HCT116 (cell line): ENCODE measurements around the gene PLSCR1. TPM values are rescaled to one million over a fixed set of nuclear protein-coding genes. Genes with fewer than 3 reads are reported as not detected.

Experiments
- ATAC-seq: fragments of 200-7000 bp; cut with Tn5 transposase; 2 replicates; pipeline ENCODE4 v1.9.1; 2020; ENCODE audit warnings: mild to moderate bottlenecking, moderate library complexity
- BruUV-seq: library from RNA; stranded (reverse); fragments of 400-500 nt; replicated peaks from 2 replicates; lab custom pipeline; 2021; lab: Mats Ljungman, UMichigan
- CTCF ChIA-PET: fragments of 300-600 bp; sonication (Branson Sonifier 250); formaldehyde crosslinking; loops from one replicate; lab custom pipeline; 2021; ENCODE audit warnings: antibody characterized with exemption; lab: Charles Lee
- POLR2A ChIA-PET: fragments of 300-600, 350-600 bp; sonication (Branson Sonifier 250); formaldehyde crosslinking; loops from one replicate; lab custom pipeline; 2021; ENCODE audit warnings: antibody characterized with exemption; lab: Charles Lee
- RAD21 ChIA-PET, 2 experiments: fragments of 300-600 bp; sonication (Branson Sonifier 250); formaldehyde crosslinking; loops; one replicate each; lab custom pipeline; 2023; ENCODE audit warnings: low total read pairs in 2 of 2; ENCODE audit not compliant: uncharacterized antibody in 2 of 2, unreplicated experiment in 2 of 2, low non-redundant PET in 1 of 2; lab: Charles Lee
- DNase-seq: peaks from one replicate; pipeline ENCODE4 v3.0.0-alpha.2; 2010; ENCODE audit warnings: low read depth, low spot score
- H2AFZ ChIP-seq: fragments of 200-600 bp; shearing (Covaris generic), sonication (generic); 2 replicates; pipeline ENCODE4 v1.6.1; 2017; ENCODE audit warnings: low read depth, mixed run types, mixed read lengths, antibody characterized with exemption, low read length; ENCODE audit not compliant: poor library complexity, severe bottlenecking
- H3K27ac ChIP-seq: 2 replicates; pipeline ENCODE4 v1.5.1; 2012; ENCODE audit warnings: low read depth, low read length
- H3K27me3 ChIP-seq: fragments of 200-600 bp; sonication (generic); 2 replicates; pipeline ENCODE4 v1.6.1; 2016; ENCODE audit warnings: mixed run types, low read length, mixed read lengths; ENCODE audit not compliant: insufficient read depth
- H3K36me3 ChIP-seq, 2 experiments: fragments of 200-500 bp in 1 of 2; fragments of 200-600 bp in 1 of 2; sonication (Bioruptor generic) in 1 of 2; sonication (generic) in 1 of 2; 2 replicates each; pipeline versions ENCODE4 v1.5.1 to v1.6.1; 2014 to 2016; ENCODE audit warnings: low read length in 2 of 2, inconsistent platforms in 1 of 2, mixed read lengths in 1 of 2, mixed run types in 1 of 2; ENCODE audit not compliant: insufficient read depth in 2 of 2, control insufficient read depth in 1 of 2
- H3K4me1 ChIP-seq, 2 experiments: fragments of 200-600 bp in 1 of 2; sonication (generic) in 1 of 2; 2 replicates each; pipeline versions ENCODE4 v1.5.1 to v1.6.1; 2012 to 2017; ENCODE audit warnings: low read length in 2 of 2, inconsistent platforms in 1 of 2, mild to moderate bottlenecking in 1 of 2, mixed read lengths in 1 of 2, mixed run types in 1 of 2, moderate library complexity in 1 of 2; ENCODE audit not compliant: insufficient read depth in 2 of 2, control insufficient read depth in 1 of 2
- H3K4me2 ChIP-seq: fragments of 200-600 bp; sonication (generic); 2 replicates; pipeline ENCODE4 v1.6.1; 2017; ENCODE audit warnings: mixed run types, low read length, mixed read lengths
- H3K4me3 ChIP-seq, 2 experiments: fragments of 200-600 bp in 1 of 2; sonication (generic) in 1 of 2; replicated peaks in 1 of 2; 2 replicates each; pipeline ENCODE4 v1.5.1; 2011 to 2016; ENCODE audit warnings: low read length in 2 of 2, control low read depth in 1 of 2, low read depth in 1 of 2, mild to moderate bottlenecking in 1 of 2, mixed read lengths in 1 of 2, mixed run types in 1 of 2
- H3K79me2 ChIP-seq: fragments of 200-600 bp; sonication (generic); 2 replicates; pipeline ENCODE4 v1.6.1; 2017; ENCODE audit warnings: mild to moderate bottlenecking, mixed run types, low read length, moderate library complexity, mixed read lengths; ENCODE audit not compliant: insufficient read depth
- H3K9ac ChIP-seq: fragments of 200-600 bp; sonication (generic); 2 replicates; pipeline ENCODE4 v1.6.1; 2016; ENCODE audit warnings: low read length, mixed read lengths
- H3K9me2 ChIP-seq: fragments of 200-600 bp; sonication (generic), shearing (Covaris generic); 2 replicates; pipeline ENCODE4 v1.6.1; 2017; ENCODE audit warnings: mixed run types, mild to moderate bottlenecking, moderate library complexity; ENCODE audit not compliant: insufficient read depth
- H3K9me3 ChIP-seq, 2 experiments: fragments of 200-500 bp in 1 of 2; fragments of 200-600 bp in 1 of 2; sonication (Bioruptor generic) in 1 of 2; sonication (generic) in 1 of 2; 2 replicates each; pipeline ENCODE4 v1.6.1; 2014 to 2017; ENCODE audit warnings: low read length in 2 of 2, mixed read lengths in 2 of 2, inconsistent platforms in 1 of 2, low read depth in 1 of 2, mild to moderate bottlenecking in 1 of 2, mixed run types in 1 of 2, moderate library complexity in 1 of 2; ENCODE audit not compliant: control insufficient read depth in 1 of 2, insufficient read depth in 1 of 2
- H4K20me1 ChIP-seq: fragments of 200-600 bp; sonication (generic), shearing (Covaris generic); 2 replicates; pipeline ENCODE4 v1.6.1; 2017; ENCODE audit warnings: mixed run types, mild to moderate bottlenecking, moderate library complexity; ENCODE audit not compliant: insufficient read depth
- ELF1 ChIP-seq: IDR thresholded peaks from 2 replicates; pipeline ENCODE4 v1.6.1; 2012; ENCODE audit warnings: low read depth, borderline replicate concordance
- EZH2 ChIP-seq: fragments of 200-600 bp; sonication (generic); IDR thresholded peaks from 2 replicates; pipeline ENCODE4 v1.6.1; 2017; ENCODE audit warnings: antibody characterized with exemption, mixed run types
- FOSL1 ChIP-seq: IDR thresholded peaks from 2 replicates; pipeline ENCODE4 v1.6.1; 2012; ENCODE audit warnings: low read depth
- JUND ChIP-seq: IDR thresholded peaks from 2 replicates; pipeline ENCODE4 v1.6.1; 2012
- RAD21 ChIP-seq: IDR thresholded peaks from 2 replicates; pipeline ENCODE4 v1.6.1; 2012; ENCODE audit warnings: low read depth, mild to moderate bottlenecking
- SIN3A ChIP-seq: IDR thresholded peaks from 2 replicates; pipeline ENCODE4 v1.6.1; 2012; ENCODE audit warnings: low read depth
- SP1 ChIP-seq: IDR thresholded peaks from 2 replicates; pipeline ENCODE4 v1.6.1; 2012; ENCODE audit warnings: low read depth
- SRF ChIP-seq: IDR thresholded peaks from 2 replicates; pipeline ENCODE4 v1.6.1; 2012; ENCODE audit warnings: low read depth
- TCF7L2 ChIP-seq: IDR thresholded peaks from 2 replicates; pipeline ENCODE4 v1.7.0; 2011; ENCODE audit warnings: borderline replicate concordance, inconsistent platforms; ENCODE audit not compliant: insufficient read depth, insufficient read length; ENCODE audit errors: extremely low read depth
- YY1 ChIP-seq: IDR thresholded peaks from 2 replicates; pipeline ENCODE4 v1.6.1; 2011; ENCODE audit warnings: low read length, low read depth, moderate library complexity, mild to moderate bottlenecking; ENCODE audit not compliant: insufficient replicate concordance; ENCODE audit errors: extremely low read depth
- intact Hi-C: fragments of 100-400 bp; cut with micrococcal nuclease; formaldehyde crosslinking; loops from 2 replicates; pipeline ENCODE4 v1.10.0; 2022
- total RNA-seq: library from RNA; stranded (reverse); gene quantifications from one replicate; pipeline ENCODE4 v1.2.1, GENCODE V29; 2021; ENCODE audit not compliant: unreplicated experiment
- TF ChIP-seq, protein P1 (sequence below): IDR thresholded peaks from 2 replicates; pipeline ENCODE4 v1.6.1; 2012; ENCODE audit warnings: low read depth
- TF ChIP-seq, protein P2 (sequence below): IDR thresholded peaks from 2 replicates; pipeline ENCODE4 v1.6.1; 2012
- TF ChIP-seq, protein P3 (sequence below): IDR thresholded peaks from 2 replicates; pipeline ENCODE4 v1.6.1; 2012

The PLSCR1 gene
- total RNA-seq, 1 experiment from 2014 or later = 44.2 TPM

DNA sequence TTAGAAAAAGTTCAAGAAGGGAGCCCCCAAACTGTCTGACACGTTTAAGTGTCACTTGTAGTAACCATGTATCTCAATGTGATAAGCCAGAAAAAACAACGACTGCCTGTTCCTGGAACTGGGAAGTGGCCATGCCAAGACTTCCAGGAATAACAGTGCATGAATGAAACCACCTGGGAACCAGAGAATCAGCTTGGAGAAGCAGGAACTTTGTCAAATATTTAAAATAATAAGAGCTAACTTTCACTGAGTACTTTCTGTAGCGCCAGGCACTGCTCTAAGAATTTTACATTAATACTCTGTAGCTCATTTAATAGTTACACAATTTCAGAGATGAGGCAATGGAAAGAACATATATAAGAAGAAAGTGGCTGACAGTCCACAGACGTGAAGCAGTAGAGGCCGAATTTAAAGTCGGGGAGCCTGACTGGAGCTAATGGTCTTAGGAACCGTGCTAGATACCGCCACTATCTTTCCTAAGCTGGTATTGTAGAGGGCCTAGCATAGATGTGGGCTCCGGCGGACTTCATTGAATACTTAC lies 876 bp downstream of the PLSCR1 start:
- TF ChIP-seq, protein P1, sequence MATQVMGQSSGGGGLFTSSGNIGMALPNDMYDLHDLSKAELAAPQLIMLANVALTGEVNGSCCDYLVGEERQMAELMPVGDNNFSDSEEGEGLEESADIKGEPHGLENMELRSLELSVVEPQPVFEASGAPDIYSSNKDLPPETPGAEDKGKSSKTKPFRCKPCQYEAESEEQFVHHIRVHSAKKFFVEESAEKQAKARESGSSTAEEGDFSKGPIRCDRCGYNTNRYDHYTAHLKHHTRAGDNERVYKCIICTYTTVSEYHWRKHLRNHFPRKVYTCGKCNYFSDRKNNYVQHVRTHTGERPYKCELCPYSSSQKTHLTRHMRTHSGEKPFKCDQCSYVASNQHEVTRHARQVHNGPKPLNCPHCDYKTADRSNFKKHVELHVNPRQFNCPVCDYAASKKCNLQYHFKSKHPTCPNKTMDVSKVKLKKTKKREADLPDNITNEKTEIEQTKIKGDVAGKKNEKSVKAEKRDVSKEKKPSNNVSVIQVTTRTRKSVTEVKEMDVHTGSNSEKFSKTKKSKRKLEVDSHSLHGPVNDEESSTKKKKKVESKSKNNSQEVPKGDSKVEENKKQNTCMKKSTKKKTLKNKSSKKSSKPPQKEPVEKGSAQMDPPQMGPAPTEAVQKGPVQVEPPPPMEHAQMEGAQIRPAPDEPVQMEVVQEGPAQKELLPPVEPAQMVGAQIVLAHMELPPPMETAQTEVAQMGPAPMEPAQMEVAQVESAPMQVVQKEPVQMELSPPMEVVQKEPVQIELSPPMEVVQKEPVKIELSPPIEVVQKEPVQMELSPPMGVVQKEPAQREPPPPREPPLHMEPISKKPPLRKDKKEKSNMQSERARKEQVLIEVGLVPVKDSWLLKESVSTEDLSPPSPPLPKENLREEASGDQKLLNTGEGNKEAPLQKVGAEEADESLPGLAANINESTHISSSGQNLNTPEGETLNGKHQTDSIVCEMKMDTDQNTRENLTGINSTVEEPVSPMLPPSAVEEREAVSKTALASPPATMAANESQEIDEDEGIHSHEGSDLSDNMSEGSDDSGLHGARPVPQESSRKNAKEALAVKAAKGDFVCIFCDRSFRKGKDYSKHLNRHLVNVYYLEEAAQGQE = no peak
- no peak for TF ChIP-seq ELF1
- no peak for TF ChIP-seq JUND
- TF ChIP-seq YY1 = no peak
- no peak; the same call in 1 of the 2 replicates for TF ChIP-seq SIN3A
- TF ChIP-seq TCF7L2 = no peak
- TF ChIP-seq RAD21 = no peak
- TF ChIP-seq SP1 = no peak
- no peak for TF ChIP-seq EZH2
- TF ChIP-seq, protein P2, sequence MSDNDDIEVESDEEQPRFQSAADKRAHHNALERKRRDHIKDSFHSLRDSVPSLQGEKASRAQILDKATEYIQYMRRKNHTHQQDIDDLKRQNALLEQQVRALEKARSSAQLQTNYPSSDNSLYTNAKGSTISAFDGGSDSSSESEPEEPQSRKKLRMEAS = no peak
- TF ChIP-seq FOSL1 = no peak
- TF ChIP-seq SRF = no peak
- TF ChIP-seq, protein P3, sequence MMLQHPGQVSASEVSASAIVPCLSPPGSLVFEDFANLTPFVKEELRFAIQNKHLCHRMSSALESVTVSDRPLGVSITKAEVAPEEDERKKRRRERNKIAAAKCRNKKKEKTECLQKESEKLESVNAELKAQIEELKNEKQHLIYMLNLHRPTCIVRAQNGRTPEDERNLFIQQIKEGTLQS = no peak
- Histone ChIP-seq H3K9me3 (no peaks in the 10 kb centered on the region), H3K27ac (no peak overlapping the region), H3K27me3 (no peaks in the 10 kb centered on the region), H3K9ac (peak overlapping the region; percentile 93), H3K4me2 (peak overlapping the region; percentile 81), H3K36me3 (no peaks in the 10 kb centered on the region), H4K20me1 (no peaks in the 10 kb centered on the region), H3K79me2 (peaks cover 57% of the 10 kb centered on the region), H3K4me3 (peak overlapping the region; percentile 79 to 84), H2AFZ (no peak overlapping the region), H3K9me2 (no peaks in the 10 kb centered on the region), H3K4me1 (peaks cover 0 to 22% of the 10 kb centered on the region in 2 experiments; a peak in 2 of 4 replicates)
- CTCF ChIA-PET = no interaction called here
- DNase-seq (no peak), ATAC-seq (no peak)
- RAD21 ChIA-PET = no interaction called here
- no TSS peak for BruUV-seq
- POLR2A ChIA-PET = interaction anchor here (1.5 kb wide), 1 partner anchor 39 kb away, joined by 4 read pairs; no protein-coding TSS in a partner anchor
- intact Hi-C loops = loop anchor here (5.0 kb wide), 1 partner anchor 36 kb away; no protein-coding TSS in a partner anchor
